Amniotic epithelial cell (primary cell): ENCODE measurements around the gene GRAMD4.
A peak's percentile ranks its signal among the peaks of the same experiment; 100 is the strongest.
"Not testable (repeated sequence)": the region's sequence is repeated elsewhere in the genome, so short reads cannot be mapped to it uniquely, and the experiment has no call there.

Source experiments
- DNase-seq: peaks from one replicate; pipeline ENCODE4 v3.0.0-alpha.2; 2010; ENCODE audit warnings: low read depth

The GRAMD4 gene

GRCh38 chr22:46637711-46638600, 17.8 kb downstream of the GRAMD4 start:
- DNase-seq: no peak

GRCh38 chr22:46638601-46639431, 18.6 kb downstream of the GRAMD4 start:
- DNase-seq: peak; percentile 63

GRCh38 chr22:46639843-46640242, 19.7 kb downstream of the GRAMD4 start:
- DNase-seq: no peak

- DNase-seq: no peak
Observed at GRCh38 chr22:46640293-46641055, 20.3 kb downstream of the GRAMD4 start.

GRCh38 chr22:46641811-46642266, 21.7 kb downstream of the GRAMD4 start:
- DNase-seq: no peak

- DNase-seq: not testable (repeated sequence)
Observed at GRCh38 chr22:46642840-46643480, 22.8 kb downstream of the GRAMD4 start.

GRCh38 chr22:46646531-46647215, 26.5 kb downstream of the GRAMD4 start:
- no peak for DNase-seq

GRCh38 chr22:46648225-46648820, 28.1 kb downstream of the GRAMD4 start:
- not testable (repeated sequence) for DNase-seq

GRCh38 chr22:46649141-46650077, 29.2 kb downstream of the GRAMD4 start:
- peak; percentile 29 for DNase-seq

- DNase-seq: no peak
Observed at GRCh38 chr22:46650078-46650810, 30.1 kb downstream of the GRAMD4 start.

- no peak for DNase-seq
Observed at GRCh38 chr22:46651316-46651715, 31.1 kb downstream of the GRAMD4 start.

- peak; percentile 4 for DNase-seq
Observed at GRCh38 chr22:46652081-46652846, 32.1 kb downstream of the GRAMD4 start.

- no peak for DNase-seq
Observed at GRCh38 chr22:46652847-46653331, 32.7 kb downstream of the GRAMD4 start.

GRCh38 chr22:46653596-46653995, 33.4 kb downstream of the GRAMD4 start:
- DNase-seq: no peak

GRCh38 chr22:46654426-46654825, 34.2 kb downstream of the GRAMD4 start:
- DNase-seq: no peak

- DNase-seq: no peak
Observed at GRCh38 chr22:46654927-46655595, 34.9 kb downstream of the GRAMD4 start.
